Kidney (tissue), 14 donors: ENCODE results near the gene LCLAT1. TPM values are rescaled to one million over a fixed set of nuclear protein-coding genes. Genes with fewer than 3 reads are reported as not detected.
A peak's percentile ranks its signal among the peaks of the same experiment; 100 is the strongest.

ENCODE experiments used
- DNase-seq, 5 donors: peaks; one replicate each; pipeline ENCODE4 v3.0.0-alpha.2; 2013 to 2020
- FAIRE-seq: peaks from 2 replicates; lab custom pipeline; 2012; peaks lifted over from hg19 to GRCh38; lab: Jason Lieb, UNC
- H3K27ac ChIP-seq, 2 donors: one replicate each; pipeline ENCODE4 v1.7.0; 2013; ENCODE audit warnings: low read depth in 2 of 2, low read length in 2 of 2, inconsistent platforms in 1 of 2
- H3K27me3 ChIP-seq: one replicate; pipeline ENCODE4 v1.7.1; 2013; ENCODE audit warnings: low read length, inconsistent platforms; ENCODE audit not compliant: control insufficient read depth, insufficient read depth
- H3K36me3 ChIP-seq, 3 donors: one replicate each; pipeline versions ENCODE4 v1.7.0 to v1.7.1; 2013; ENCODE audit warnings: low read length in 3 of 3, control low read depth in 1 of 3, inconsistent platforms in 1 of 3; ENCODE audit not compliant: insufficient read depth in 3 of 3, control insufficient read depth in 2 of 3
- H3K4me1 ChIP-seq, 3 donors: one replicate each; pipeline versions ENCODE4 v1.7.0 to v1.7.1; 2013; ENCODE audit warnings: low read length in 3 of 3, inconsistent platforms in 1 of 3, low read depth in 1 of 3; ENCODE audit not compliant: control insufficient read depth in 2 of 3, insufficient read depth in 2 of 3
- H3K4me3 ChIP-seq, 3 donors: one replicate each; pipeline versions ENCODE4 v1.7.0 to v1.8.1; 2013; ENCODE audit warnings: low read length in 3 of 3, control low read depth in 1 of 3, inconsistent platforms in 1 of 3
- H3K9ac ChIP-seq, 3 donors: one replicate each; pipeline versions ENCODE4 v1.7.0 to v1.7.1; 2013; ENCODE audit warnings: low read length in 3 of 3, control low read depth in 1 of 3, inconsistent platforms in 1 of 3
- H3K9me3 ChIP-seq, 3 donors: one replicate each; pipeline versions ENCODE4 v1.7.0 to v1.7.1; 2013; ENCODE audit warnings: low read length in 3 of 3, control low read depth in 1 of 3, inconsistent platforms in 1 of 3; ENCODE audit not compliant: control insufficient read depth in 2 of 3, insufficient read depth in 1 of 3
- CTCF ChIP-seq: IDR thresholded peaks from 3 replicates; pipeline ENCODE4 v1.5.1; 2012; ENCODE audit warnings: mild to moderate bottlenecking, moderate library complexity, borderline replicate concordance; ENCODE audit not compliant: insufficient read depth; ENCODE audit errors: extremely low read depth
- intact Hi-C: fragments of 100-400 bp; cut with DNase I; formaldehyde crosslinking; loops from one replicate; pipeline ENCODE4 v1.11.1; 2022
- polyA plus RNA-seq: library from polyadenylated mRNA; stranded (reverse); fragments of 350-450 nt; fragmentation: Illumina TruSeq; extraction: RNeasy Lipid Tissue Mini Kit (QIAGEN cat#74804); gene quantifications from one replicate; pipeline ENCODE4 v1.2.3, GENCODE V29; 2014; ENCODE audit warnings: low read depth, low replicate concordance; ENCODE audit not compliant: insufficient read depth
- total RNA-seq: library from RNA; stranded (reverse); fragmentation: NEBNext Ultra II Directional; extraction: Animal tissue kit (Norgen Biotek cat#: 25700); gene quantifications from one replicate; pipeline ENCODE4 v1.2.1, GENCODE V29; 2021
- donor health status: control.
- donor health status: control.
- donor health status: control.
- donor health status: control.
- donor health status: control.
- donor health status: DM: yes; HTN: yes; CAD: no.
- donor health status: Normal renal cell carcinoma (clear cell type).

LCLAT1 gene
- total and polyA plus RNA-seq, 2 donors from 2014 or later = 5.6 to 19.4 TPM

- no peak for FAIRE-seq
- H3K4me3 ChIP-seq = no peak overlapping the region
- TF ChIP-seq CTCF = no peak
- DNase-seq = peak in 2 of 5 donors; percentile 37 to 75
- H3K9me3 ChIP-seq = no peaks in the 10 kb centered on the region
- no peaks in the 10 kb centered on the region for H3K27me3 ChIP-seq
- peak overlapping the region; percentile 39 to 70 for H3K27ac ChIP-seq
- H3K36me3 ChIP-seq = no peaks in the 10 kb centered on the region
- intact Hi-C loops = no loop called here
- no peak overlapping the region for H3K9ac ChIP-seq
- peaks cover 0 to 8% (median 2%) of the 10 kb centered on the region in 3 donors for H3K4me1 ChIP-seq
Measured at GRCh38 chr2:30408961-30409387, 38.1 kb upstream of the LCLAT1 start.

- peak overlapping the region in 1 of 2 donors; percentile 20 for H3K27ac ChIP-seq
- DNase-seq (no peak), FAIRE-seq (no peak)
- H3K9ac ChIP-seq = no peak overlapping the region
- H3K4me3 ChIP-seq = no peak overlapping the region
- no peak for TF ChIP-seq CTCF
- H3K9me3 ChIP-seq = no peaks in the 10 kb centered on the region
- H3K4me1 ChIP-seq = peaks cover 0 to 8% (median 0%) of the 10 kb centered on the region in 3 donors
- intact Hi-C loops = no loop called here
- no peaks in the 10 kb centered on the region for H3K36me3 ChIP-seq
- no peaks in the 10 kb centered on the region for H3K27me3 ChIP-seq
Measured at GRCh38 chr2:30410217-30410616, 36.8 kb upstream of the LCLAT1 start.

GRCh38 chr2:30412047-30412683 lies 34.9 kb upstream of the LCLAT1 start:
- H3K27me3 ChIP-seq = no peaks in the 10 kb centered on the region
- DNase-seq (peak; percentile 73 to 95 (median 78)), FAIRE-seq (no peak)
- H3K9ac ChIP-seq = no peak overlapping the region
- H3K4me3 ChIP-seq = no peak overlapping the region
- intact Hi-C loops = no loop called here
- no peak for TF ChIP-seq CTCF
- H3K4me1 ChIP-seq = peaks cover 0 to 8% (median 4%) of the 10 kb centered on the region in 3 donors
- H3K9me3 ChIP-seq = no peaks in the 10 kb centered on the region
- H3K27ac ChIP-seq = peak overlapping the region; percentile 29 to 43
- no peaks in the 10 kb centered on the region for H3K36me3 ChIP-seq
